GM12892 (cell line): Measurements from ENCODE around the gene PHF19.

Experiments used
- POLR2A ChIP-seq: IDR thresholded peaks from 2 replicates; pipeline ENCODE4 v1.6.1; 2011; ENCODE audit warnings: low read depth, low read length, control low read depth
- POLR2AphosphoS5 ChIP-seq: IDR thresholded peaks from 2 replicates; pipeline ENCODE4 v1.6.1; 2011; ENCODE audit warnings: low read depth, low read length, control low read depth

- TF ChIP-seq POLR2A, result no peak
- TF ChIP-seq POLR2AphosphoS5, result no peak
These were observed 61.9 kb downstream of the PHF19 start for GRCh38 chr9:120815075-120815474.
